ENCODE results near the gene POLR1C.

POLR1C gene

DNA sequence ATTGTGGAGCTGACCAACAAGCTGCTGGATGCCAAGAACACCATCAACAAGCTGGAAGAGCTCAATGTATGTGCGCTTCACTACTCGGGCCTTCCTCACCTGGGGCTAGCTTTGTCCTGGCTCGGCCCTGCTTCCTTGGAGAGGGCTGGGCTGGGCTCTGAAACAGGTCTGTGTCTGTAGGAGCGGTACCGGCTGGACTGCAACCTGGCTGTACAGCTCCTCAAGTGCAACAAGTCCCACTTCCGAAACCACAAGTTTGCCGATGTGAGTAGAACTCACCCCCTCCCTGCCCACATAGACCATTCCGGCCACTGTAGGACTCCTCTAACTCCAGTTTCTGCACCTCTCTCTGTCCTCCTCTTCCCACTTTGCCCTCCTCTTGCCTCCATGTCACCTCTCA, 13.4 kb upstream of the POLR1C start:
- H3K9me3 ChIP-seq, result no peaks in the 10 kb centered on the region
- DNase-seq, result peak in 1 of 2 donors; percentile 52
- H3K27ac ChIP-seq, result no peak overlapping the region
- H3K27me3 ChIP-seq, result no peaks in the 10 kb centered on the region
- peaks cover 0 to 18% (median 3%) of the 10 kb centered on the region in 4 donors for H3K4me1 ChIP-seq
- intact Hi-C loops (cut with DNase I; ENCODE audit: low total_unique reads), result loop anchor here (10.0 kb wide), 2 partner anchors 139 to 239 kb away; partner anchors contain the start of gene ZNF318
- peaks cover 57 to 77% (median 69%) of the 10 kb centered on the region in 3 donors for H3K36me3 ChIP-seq
- TF ChIP-seq, protein P1, sequence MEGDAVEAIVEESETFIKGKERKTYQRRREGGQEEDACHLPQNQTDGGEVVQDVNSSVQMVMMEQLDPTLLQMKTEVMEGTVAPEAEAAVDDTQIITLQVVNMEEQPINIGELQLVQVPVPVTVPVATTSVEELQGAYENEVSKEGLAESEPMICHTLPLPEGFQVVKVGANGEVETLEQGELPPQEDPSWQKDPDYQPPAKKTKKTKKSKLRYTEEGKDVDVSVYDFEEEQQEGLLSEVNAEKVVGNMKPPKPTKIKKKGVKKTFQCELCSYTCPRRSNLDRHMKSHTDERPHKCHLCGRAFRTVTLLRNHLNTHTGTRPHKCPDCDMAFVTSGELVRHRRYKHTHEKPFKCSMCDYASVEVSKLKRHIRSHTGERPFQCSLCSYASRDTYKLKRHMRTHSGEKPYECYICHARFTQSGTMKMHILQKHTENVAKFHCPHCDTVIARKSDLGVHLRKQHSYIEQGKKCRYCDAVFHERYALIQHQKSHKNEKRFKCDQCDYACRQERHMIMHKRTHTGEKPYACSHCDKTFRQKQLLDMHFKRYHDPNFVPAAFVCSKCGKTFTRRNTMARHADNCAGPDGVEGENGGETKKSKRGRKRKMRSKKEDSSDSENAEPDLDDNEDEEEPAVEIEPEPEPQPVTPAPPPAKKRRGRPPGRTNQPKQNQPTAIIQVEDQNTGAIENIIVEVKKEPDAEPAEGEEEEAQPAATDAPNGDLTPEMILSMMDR (IDR thresholded peaks at IDR 0.05), result no peak
- no peak overlapping the region for H3K4me3 ChIP-seq

DNA sequence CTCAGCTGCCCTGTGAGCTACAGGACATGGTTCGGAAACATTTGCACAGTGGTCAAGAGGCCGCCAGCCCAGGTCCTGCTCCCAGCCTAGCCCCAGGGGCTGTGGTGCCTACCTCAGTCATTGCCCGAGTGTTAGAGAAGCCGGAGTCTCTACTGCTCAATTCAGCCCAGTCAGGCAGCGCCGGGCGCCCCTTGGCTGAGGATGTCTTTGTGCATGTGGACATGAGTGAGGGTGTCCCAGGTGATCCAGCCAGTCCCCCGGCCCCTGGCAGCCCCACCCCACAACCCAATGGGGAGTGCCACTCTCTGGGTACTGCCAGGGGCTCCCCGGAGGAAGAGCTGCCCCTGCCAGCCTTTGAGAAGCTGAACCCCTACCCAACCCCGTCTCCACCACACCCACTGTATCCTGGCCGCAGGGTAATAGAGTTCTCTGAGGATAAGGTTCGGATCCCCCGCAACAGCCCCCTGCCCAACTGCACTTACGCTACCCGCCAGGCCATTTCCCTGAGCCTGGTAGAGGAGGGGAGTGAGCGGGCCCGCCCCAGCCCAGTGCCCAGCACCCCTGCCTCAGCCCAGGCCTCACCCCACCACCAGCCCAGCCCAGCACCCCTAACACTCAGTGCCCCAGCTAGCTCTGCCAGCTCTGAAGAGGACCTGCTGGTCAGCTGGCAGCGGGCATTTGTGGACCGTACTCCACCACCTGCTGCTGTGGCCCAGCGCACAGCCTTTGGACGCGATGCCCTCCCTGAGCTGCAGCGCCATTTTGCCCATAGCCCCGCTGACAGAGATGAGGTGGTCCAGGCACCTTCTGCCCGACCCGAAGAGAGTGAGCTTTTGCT, 11.9 kb upstream of the POLR1C start:
- no peak overlapping the region for H3K27ac ChIP-seq
- H3K4me1 ChIP-seq, result peaks cover 0 to 21% (median 15%) of the 10 kb centered on the region in 4 donors
- no peaks in the 10 kb centered on the region for H3K9me3 ChIP-seq
- intact Hi-C loops (cut with DNase I; ENCODE audit: low total_unique reads), result loop anchor here (10.0 kb wide), 2 partner anchors 140 to 240 kb away; partner anchors contain the start of gene ZNF318
- TF ChIP-seq, protein P1 (IDR thresholded peaks at IDR 0.05), result no peak
- peaks cover 46 to 62% (median 54%) of the 10 kb centered on the region in 3 donors for H3K36me3 ChIP-seq
- DNase-seq, result no peak
- no peak overlapping the region for H3K4me3 ChIP-seq
- no peaks in the 10 kb centered on the region for H3K27me3 ChIP-seq

DNA sequence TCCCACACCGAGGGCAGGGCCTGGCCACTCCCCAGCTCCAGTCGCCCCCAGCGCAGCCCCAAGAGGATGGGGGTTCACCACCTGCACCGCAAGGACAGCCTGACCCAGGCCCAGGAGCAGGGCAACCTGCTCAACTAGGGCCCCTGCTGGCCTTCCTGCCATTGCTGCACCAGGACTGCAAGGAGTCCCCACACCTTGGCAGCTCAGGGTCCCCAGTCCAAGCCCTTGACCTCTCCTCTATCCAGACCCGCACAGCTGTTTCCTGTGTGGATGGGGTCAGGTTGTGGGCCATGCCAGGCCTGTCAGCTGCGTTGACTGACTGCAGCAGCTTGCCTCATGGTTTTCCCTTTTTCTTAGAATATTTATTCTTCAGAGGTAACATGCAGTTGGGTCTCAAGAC, 11.2 kb upstream of the POLR1C start:
- intact Hi-C loops (cut with DNase I; ENCODE audit: low total_unique reads), result loop anchor here (2.0 to 10.0 kb wide), 3 partner anchors 51 to 241 kb away; partner anchors contain the start of genes DLK2 and ZNF318
- peak in 1 of 2 donors; percentile 55 for DNase-seq
- TF ChIP-seq, protein P1 (IDR thresholded peaks at IDR 0.05), result no peak
- Histone ChIP-seq H3K4me3 (no peak overlapping the region), H3K9me3 (no peaks in the 10 kb centered on the region), H3K36me3 (peaks cover 39 to 54% (median 46%) of the 10 kb centered on the region in 3 donors), H3K27me3 (no peaks in the 10 kb centered on the region), H3K27ac (no peak overlapping the region), H3K4me1 (peaks cover 0 to 28% (median 19%) of the 10 kb centered on the region in 4 donors)

DNA sequence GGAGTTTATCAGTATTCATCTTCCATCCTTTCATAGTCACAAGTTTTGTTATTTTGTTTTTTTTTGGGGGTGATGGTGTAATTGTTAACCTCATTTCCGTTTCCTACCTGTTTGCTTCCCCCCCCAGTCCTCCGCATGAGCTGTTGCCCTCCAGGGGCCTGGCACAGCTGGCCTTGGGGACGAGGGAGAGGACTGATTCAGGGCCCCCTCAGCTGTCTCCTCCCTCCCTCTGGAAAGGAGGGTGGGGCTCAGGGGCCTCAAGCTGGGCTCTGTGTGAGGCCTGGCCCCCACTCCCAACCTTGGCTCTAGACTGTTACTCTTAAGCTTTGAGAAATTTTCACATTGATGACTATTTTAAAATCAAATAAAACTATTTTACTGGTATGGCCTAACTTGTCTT, 10.7 kb upstream of the POLR1C start:
- intact Hi-C loops (cut with DNase I; ENCODE audit: low total_unique reads), result loop anchor here (2.0 to 10.0 kb wide), 3 partner anchors 51 to 241 kb away; partner anchors contain the start of genes DLK2 and ZNF318
- Histone ChIP-seq H3K9me3 (no peaks in the 10 kb centered on the region), H3K4me1 (peaks cover 0 to 31% (median 22%) of the 10 kb centered on the region in 4 donors), H3K27ac (no peak overlapping the region), H3K4me3 (no peak overlapping the region), H3K36me3 (peaks cover 37 to 53% (median 43%) of the 10 kb centered on the region in 3 donors), H3K27me3 (no peaks in the 10 kb centered on the region)
- TF ChIP-seq, protein P1 (IDR thresholded peaks at IDR 0.05), result no peak
- peak in 1 of 2 donors; percentile 57 for DNase-seq

DNA sequence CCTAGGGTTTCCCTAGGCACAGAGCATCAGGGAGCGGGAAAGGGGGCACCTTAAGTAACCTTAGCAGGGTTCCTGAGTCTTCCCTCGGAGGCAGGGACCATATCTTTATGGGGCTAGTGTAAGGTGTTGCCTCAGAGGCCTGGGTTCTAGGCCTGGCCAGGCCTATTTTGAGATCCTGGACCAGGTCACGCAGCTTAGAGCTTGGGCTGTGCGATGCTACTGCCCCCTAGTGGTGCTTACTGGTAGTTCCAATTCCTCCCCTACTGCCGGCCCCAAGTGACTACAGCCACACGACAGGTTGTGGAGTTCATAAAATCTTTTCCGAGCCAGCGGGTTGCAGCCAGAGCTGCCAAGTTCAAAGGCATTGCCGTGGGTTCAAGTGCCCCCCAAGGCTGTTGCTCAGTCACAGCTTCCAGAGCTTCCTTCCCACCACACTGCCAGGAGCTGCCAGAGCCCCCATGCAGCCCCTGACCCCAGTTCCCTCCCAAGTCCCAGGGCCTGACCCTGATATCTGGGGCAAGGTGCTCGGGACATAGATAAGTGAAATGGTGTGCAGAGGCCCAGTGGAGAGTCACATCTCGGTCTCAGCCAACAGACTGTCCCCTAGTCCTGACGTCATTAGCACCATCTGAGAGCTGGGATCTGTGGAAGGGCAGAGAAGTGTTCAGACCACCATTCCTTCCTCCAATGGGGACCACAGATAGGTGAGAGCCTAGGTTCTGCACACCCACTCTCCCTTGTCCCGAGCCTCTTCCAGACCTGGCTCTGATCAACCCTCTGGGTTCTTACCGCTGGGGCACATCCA, 10.0 kb upstream of the POLR1C start:
- no peaks in the 10 kb centered on the region for H3K9me3 ChIP-seq
- peaks cover 0 to 31% (median 22%) of the 10 kb centered on the region in 4 donors for H3K4me1 ChIP-seq
- DNase-seq, result peak; percentile 70 to 86
- no peaks in the 10 kb centered on the region for H3K27me3 ChIP-seq
- TF ChIP-seq, protein P1 (IDR thresholded peaks at IDR 0.05), result peak; percentile 91 to 96
- peaks cover 38 to 53% (median 46%) of the 10 kb centered on the region in 3 donors for H3K36me3 ChIP-seq
- no peak overlapping the region for H3K27ac ChIP-seq
- intact Hi-C loops (cut with DNase I; ENCODE audit: low total_unique reads), result loop anchor here (2.0 to 10.0 kb wide), 3 partner anchors 52 to 242 kb away; partner anchors contain the start of genes DLK2 and ZNF318
- H3K4me3 ChIP-seq, result no peak overlapping the region

Data from tibial artery (tissue), 4 donors.